IMR-90 (cell line): ENCODE results near the gene EHMT1. TPM values are rescaled to one million over a fixed set of nuclear protein-coding genes. Genes with fewer than 3 reads are reported as not detected.

ENCODE experiments used
- ATAC-seq: fragments of 200-7000 bp; cut with Tn5 transposase; 2 replicates; pipeline ENCODE4 v1.9.1; 2020; ENCODE audit warnings: low read depth, mild to moderate bottlenecking, moderate library complexity
- BruUV-seq: library from RNA; stranded (reverse); fragments of 400-500 nt; replicated peaks from 2 replicates; lab custom pipeline; 2021; lab: Mats Ljungman, UMichigan
- CTCF ChIA-PET: fragments of 300-600 bp; formaldehyde crosslinking; extraction: SDS; loops from one replicate; lab custom pipeline; 2021; ENCODE audit warnings: antibody characterized with exemption; lab: Yijun Ruan, JAX
- POLR2A ChIA-PET: fragments of 300-600 bp; sonication (Branson Sonifier 250); formaldehyde crosslinking; loops from one replicate; lab custom pipeline; 2022; ENCODE audit warnings: antibody characterized with exemption; ENCODE audit not compliant: unreplicated experiment; lab: Charles Lee
- DNase-seq: peaks from one replicate; pipeline ENCODE4 v3.0.0; 2013
- H2AFZ ChIP-seq: replicated peaks from 2 replicates; pipeline ENCODE3; 2013; ENCODE audit warnings: low read length, mild to moderate bottlenecking; ENCODE audit not compliant: poor library complexity
- H2AK5ac ChIP-seq: 2 replicates; pipeline ENCODE4 v1.6.1; 2013; ENCODE audit warnings: low read depth, low read length, inconsistent platforms
- H2AK9ac ChIP-seq: replicated peaks from 2 replicates; pipeline ENCODE3; 2013; ENCODE audit warnings: mild to moderate bottlenecking, low read depth, low read length, moderate library complexity; ENCODE audit not compliant: poor library complexity
- H2BK120ac ChIP-seq: 2 replicates; pipeline ENCODE4 v1.6.1; 2013; ENCODE audit warnings: low read depth, low read length, inconsistent platforms
- H2BK15ac ChIP-seq: 3 replicates; pipeline ENCODE4 v1.6.1; 2013; ENCODE audit warnings: low read depth, low read length, inconsistent platforms
- H2BK20ac ChIP-seq: 2 replicates; pipeline ENCODE4 v1.6.1; 2013; ENCODE audit warnings: low read depth, mild to moderate bottlenecking, inconsistent platforms, low read length, moderate library complexity
- H2BK5ac ChIP-seq: 2 replicates; pipeline ENCODE4 v1.6.1; 2013; ENCODE audit warnings: mild to moderate bottlenecking, low read depth, low read length, inconsistent platforms; ENCODE audit not compliant: poor library complexity, severe bottlenecking
- H3K14ac ChIP-seq: replicated peaks from 2 replicates; pipeline ENCODE4 v1.6.1; 2013; ENCODE audit warnings: low read depth, low read length, inconsistent platforms
- H3K18ac ChIP-seq: 2 replicates; pipeline ENCODE4 v1.6.1; 2013; ENCODE audit warnings: low read depth, low read length, control low read depth
- H3K23ac ChIP-seq: 2 replicates; pipeline ENCODE4 v1.6.1; 2013; ENCODE audit warnings: low read depth, low read length, inconsistent platforms
- H3K27ac ChIP-seq: 2 replicates; pipeline ENCODE4 v1.5.1; 2013; ENCODE audit warnings: mild to moderate bottlenecking, control low read depth, low read length; ENCODE audit not compliant: insufficient read depth
- H3K27me3 ChIP-seq: 2 replicates; pipeline ENCODE4 v1.6.1; 2013; ENCODE audit warnings: low read length; ENCODE audit not compliant: control insufficient read depth, insufficient read depth
- H3K36me3 ChIP-seq: 2 replicates; pipeline ENCODE4 v1.6.1; 2013; ENCODE audit warnings: low read length, mixed read lengths; ENCODE audit not compliant: control insufficient read depth, insufficient read depth
- H3K4ac ChIP-seq: 2 replicates; pipeline ENCODE4 v1.6.1; 2013; ENCODE audit warnings: low read depth, low read length, inconsistent platforms
- H3K4me1 ChIP-seq: 2 replicates; pipeline ENCODE4 v1.6.1; 2013; ENCODE audit warnings: low read length, mixed read lengths; ENCODE audit not compliant: control insufficient read depth, insufficient read depth
- H3K4me2 ChIP-seq: 2 replicates; pipeline ENCODE4 v1.6.1; 2013; ENCODE audit warnings: low read depth, mild to moderate bottlenecking, control low read depth, low read length, moderate library complexity
- H3K4me3 ChIP-seq: 2 replicates; pipeline ENCODE4 v1.5.1; 2013; ENCODE audit warnings: low read depth, mild to moderate bottlenecking, control low read depth, low read length, moderate library complexity; ENCODE audit not compliant: insufficient read depth
- H3K56ac ChIP-seq: 2 replicates; pipeline ENCODE4 v1.6.1; 2013; ENCODE audit warnings: low read length, inconsistent platforms; ENCODE audit not compliant: insufficient read depth; ENCODE audit errors: extremely low read depth
- H3K79me1 ChIP-seq, 2 experiments: 2 replicates each; pipeline ENCODE4 v1.6.1; 2013; ENCODE audit warnings: low read length in 2 of 2, inconsistent platforms in 1 of 2, low read depth in 1 of 2
- H3K9ac ChIP-seq: 2 replicates; pipeline ENCODE4 v1.6.1; 2013; ENCODE audit warnings: low read depth, low read length, control low read depth
- H3K9me1 ChIP-seq: 2 replicates; pipeline ENCODE4 v1.6.1; 2013; ENCODE audit warnings: low read length, inconsistent platforms; ENCODE audit not compliant: insufficient read depth
- H3K9me3 ChIP-seq: 2 replicates; pipeline ENCODE4 v1.6.1; 2013; ENCODE audit warnings: low read length; ENCODE audit not compliant: control insufficient read depth, insufficient read depth
- H4K20me1 ChIP-seq: 2 replicates; pipeline ENCODE4 v1.6.1; 2013; ENCODE audit warnings: low read length, inconsistent platforms; ENCODE audit not compliant: insufficient read depth
- H4K5ac ChIP-seq: 2 replicates; pipeline ENCODE4 v1.6.1; 2013; ENCODE audit warnings: mild to moderate bottlenecking, low read depth, low read length, control low read depth
- H4K8ac ChIP-seq, 2 experiments: 2 replicates each; pipeline ENCODE4 v1.6.1; 2013; ENCODE audit warnings: low read depth in 2 of 2, low read length in 2 of 2, control low read depth in 1 of 2, inconsistent platforms in 1 of 2
- H4K91ac ChIP-seq: 2 replicates; pipeline ENCODE4 v1.6.1; 2013; ENCODE audit warnings: low read depth, low read length, inconsistent platforms; ENCODE audit not compliant: insufficient read depth
- CEBPB ChIP-seq: IDR thresholded peaks from 2 replicates; pipeline ENCODE4 v1.6.1; 2012; ENCODE audit warnings: low read depth, low read length, improper control_type of control experiment
- CHD1 ChIP-seq: IDR thresholded peaks from 2 replicates; pipeline ENCODE4 v1.6.1; 2012; ENCODE audit warnings: low read depth, low read length, improper control_type of control experiment
- CTCF ChIP-seq: conservative IDR thresholded peaks from 2 replicates; pipeline ENCODE4 v1.5.1; 2012; ENCODE audit warnings: mild to moderate bottlenecking, low read depth, low read length, improper control_type of control experiment
- FOS ChIP-seq: fragments of 150-350 bp; IDR thresholded peaks from 2 replicates; pipeline ENCODE4 v1.6.1; 2016; ENCODE audit warnings: low read depth, low read length
- MAFK ChIP-seq: IDR thresholded peaks from 2 replicates; pipeline ENCODE4 v1.6.1; 2012; ENCODE audit warnings: low read depth, low read length, improper control_type of control experiment
- POLR2A ChIP-seq: IDR thresholded peaks from 2 replicates; pipeline ENCODE4 v1.6.1; 2012; ENCODE audit warnings: mild to moderate bottlenecking, low read depth, low read length
- RCOR1 ChIP-seq: IDR thresholded peaks from 2 replicates; pipeline ENCODE4 v1.6.1; 2012; ENCODE audit warnings: mild to moderate bottlenecking, low read length, improper control_type of control experiment; ENCODE audit not compliant: insufficient replicate concordance
- WGBS, 2 experiments: methylation state at CpG; one replicate each; pipeline versions ENCODE4 v1.1.5 to v1.1.7; 2013; ENCODE audit warnings: missing lambda C conversion rate in 2 of 2; ENCODE audit not compliant: insufficient read length in 1 of 2; ENCODE audit errors: extremely low coverage in 2 of 2; 5-methylcytosine and 5-hydroxymethylcytosine counted together
- dilution Hi-C: fragments of 300-500 bp; cut with HindIII; formaldehyde crosslinking; loops from one replicate; pipeline ENCODE4 v1.14.3; 2018; ENCODE audit warnings: low sequenced_read_pairs; ENCODE audit not compliant: unreplicated experiment
- in situ Hi-C: fragments of 300-500 bp; cut with MboI; formaldehyde crosslinking; loops from 3 replicates; pipeline ENCODE4 v1.14.3; 2019; ENCODE audit warnings: low sequenced_read_pairs, inconsistent platforms, mixed read lengths
- intact Hi-C: fragments of 100-400 bp; cut with micrococcal nuclease; formaldehyde crosslinking; loops from 2 replicates; pipeline ENCODE4 v1.10.0; 2022
- polyA plus RNA-seq, 3 experiments: library from polyadenylated mRNA; depleted of rRNA; stranded (reverse); fragments of >200 nt; gene quantifications; 2 replicates each; pipeline ENCODE4 v1.2.3, GENCODE V29; 2012; ENCODE audit warnings: low replicate concordance in 1 of 3
- total RNA-seq: library from RNA; depleted of rRNA; stranded (reverse); fragments of >200 nt; gene quantifications from 2 replicates; pipeline ENCODE4 v1.2.3, GENCODE V29; 2012

EHMT1 gene
- total and polyA plus RNA-seq, 2 of the 4 experiments (the other 2 are of a cell fraction), result 32.8 to 35.1 TPM

GRCh38 chr9:137709411-137710101 is 90.8 kb downstream of the EHMT1 start:
- Histone ChIP-seq H2AK5ac (no peak overlapping the region), H2AK9ac (peak overlapping the region; percentile 38), H3K9me1 (peaks cover 15% of the 10 kb centered on the region), H3K79me1 (peaks cover 38 to 78% of the 10 kb centered on the region in 2 experiments), H4K8ac (no peak overlapping the region), H2BK15ac (no peak overlapping the region), H3K23ac (no peak overlapping the region; the same call in 1 of the 2 replicates), H2BK5ac (no peak overlapping the region), H3K4me1 (peaks cover 3% of the 10 kb centered on the region; the same call in 1 of the 2 replicates), H2BK120ac (no peak overlapping the region), H3K36me3 (peaks cover 13% of the 10 kb centered on the region), H4K20me1 (peaks cover 55% of the 10 kb centered on the region), H3K9me3 (no peaks in the 10 kb centered on the region), H3K9ac (no peak overlapping the region), H3K18ac (no peak overlapping the region), H3K56ac (no peak overlapping the region), H2BK20ac (no peak overlapping the region), H3K27ac (no peak overlapping the region), H2AFZ (no peak overlapping the region), H3K4me3 (no peak overlapping the region), H3K4ac (no peak overlapping the region), H3K4me2 (no peak overlapping the region), H4K91ac (no peak overlapping the region), H3K27me3 (no peaks in the 10 kb centered on the region), H4K5ac (no peak overlapping the region), H3K14ac (no peak overlapping the region)
- WGBS, 2 experiments, result 100% methylated on average over 2 of the region's 14 CpGs; no CpG with 5 or more reads in 1 of the 2 experiments
- no peak for TF ChIP-seq POLR2A
- TF ChIP-seq MAFK, result no peak
- no peak for TF ChIP-seq RCOR1
- no peak for TF ChIP-seq CTCF
- no peak for TF ChIP-seq CHD1
- no peak for TF ChIP-seq FOS
- TF ChIP-seq CEBPB, result no peak
- intact Hi-C loops, result no loop called here
- DNase-seq, result no peak
- dilution Hi-C loops, result no loop called here
- no TSS peak for BruUV-seq
- ATAC-seq, result no peak
- in situ Hi-C loops, result no loop called here
- CTCF ChIA-PET, result interaction anchor here (1.0 kb wide), 1 partner anchor 17 kb away, joined by 4 read pairs; no protein-coding TSS in a partner anchor
- POLR2A ChIA-PET, result no interaction called here
